K562 (cell line): ENCODE measurements around the gene SLC41A3. TPM values are rescaled to one million over a fixed set of nuclear protein-coding genes. Genes with fewer than 3 reads are reported as not detected.
A peak's percentile ranks its signal among the peaks of the same experiment; 100 is the strongest.

ENCODE experiments used
- ATAC-seq: fragments of 200-7000 bp; cut with Tn5 transposase; 3 replicates; pipeline ENCODE4 v1.9.1; 2020; ENCODE audit warnings: moderate library complexity
- BruUV-seq: library from RNA; stranded (reverse); fragments of 400-500 nt; replicated peaks from 2 replicates; lab custom pipeline; 2021; lab: Mats Ljungman, UMichigan
- CTCF ChIA-PET: fragments of 300-600 bp; formaldehyde crosslinking; extraction: SDS; loops from one replicate; lab custom pipeline; 2021; ENCODE audit warnings: low intra/inter-chr PET ratio; lab: Yijun Ruan, JAX
- POLR2A ChIA-PET: fragments of 300-600, 350-650 bp; sonication (Branson Sonifier 250); formaldehyde crosslinking; extraction: SDS; loops from one replicate; lab custom pipeline; 2021; ENCODE audit warnings: antibody characterized with exemption, inconsistent platforms; lab: Yijun Ruan, JAX
- DNase-seq, 4 experiments: peaks; one replicate each; pipeline versions ENCODE4 v3.0.0 to v3.0.0-alpha.2; 2011 to 2018; ENCODE audit warnings: low spot score in 3 of 4, mixed read lengths in 3 of 4; ENCODE audit errors: extremely low read depth in 1 of 4
- FAIRE-seq: peaks from 2 replicates; lab custom pipeline; 2011; peaks lifted over from hg19 to GRCh38; lab: Jason Lieb, UNC
- H2AFZ ChIP-seq: 2 replicates; pipeline ENCODE4 v1.6.0; 2011; ENCODE audit warnings: low read depth, low read length, control low read depth, inconsistent platforms
- H3K27ac ChIP-seq: fragments of 200-600 bp; 3 replicates; pipeline ENCODE4 v1.8.0; 2011; ENCODE audit warnings: low read depth, mild to moderate bottlenecking, control low read depth, inconsistent platforms, low read length, moderate library complexity, mixed read lengths; ENCODE audit errors: extremely low read depth
- H3K27me3 ChIP-seq, 2 experiments: fragments of 300-600 bp in 1 of 2; 2 replicates in 1 of 2; 3 replicates in 1 of 2; pipeline versions ENCODE4 v1.6.0 to v1.8.0; 2011; ENCODE audit warnings: inconsistent platforms in 2 of 2, low read length in 2 of 2, mild to moderate bottlenecking in 1 of 2, mixed read lengths in 1 of 2, moderate library complexity in 1 of 2; ENCODE audit not compliant: control insufficient read depth in 2 of 2, insufficient read depth in 2 of 2
- H3K36me3 ChIP-seq: fragments of 300-600 bp; 3 replicates; pipeline ENCODE4 v1.8.0; 2011; ENCODE audit warnings: mild to moderate bottlenecking, low read length, inconsistent platforms; ENCODE audit not compliant: control insufficient read depth, insufficient read depth
- H3K4me1 ChIP-seq, 2 experiments: fragments of 200-600 bp in 1 of 2; replicated peaks in 1 of 2; 2 replicates in 1 of 2; 3 replicates in 1 of 2; pipeline versions ENCODE4 v1.5.1 to v1.8.0; 2011; ENCODE audit warnings: inconsistent platforms in 2 of 2, low read length in 2 of 2, mild to moderate bottlenecking in 1 of 2, mixed read lengths in 1 of 2, moderate library complexity in 1 of 2; ENCODE audit not compliant: control insufficient read depth in 2 of 2, insufficient read depth in 2 of 2
- H3K4me2 ChIP-seq: 2 replicates; pipeline ENCODE4 v1.6.1; 2011; ENCODE audit warnings: low read length, control low read depth, inconsistent platforms, mixed read lengths; ENCODE audit not compliant: insufficient read depth
- H3K4me3 ChIP-seq: fragments of 200-600 bp; sonication (generic), shearing (Covaris generic); 2 replicates; pipeline ENCODE4 v1.5.1; 2016; ENCODE audit warnings: control low read depth, inconsistent platforms
- H3K79me2 ChIP-seq: fragments of 200-600 bp; 3 replicates; pipeline ENCODE4 v1.8.0; 2011; ENCODE audit warnings: low read length, inconsistent platforms; ENCODE audit not compliant: control insufficient read depth, insufficient read depth
- H3K9ac ChIP-seq, 2 experiments: 2 replicates each; pipeline versions ENCODE4 v1.6.0 to v1.6.1; 2011; ENCODE audit warnings: low read depth in 2 of 2, low read length in 2 of 2, control low read depth in 1 of 2, inconsistent platforms in 1 of 2, mild to moderate bottlenecking in 1 of 2, mixed read lengths in 1 of 2; ENCODE audit not compliant: insufficient read depth in 1 of 2
- H3K9me1 ChIP-seq: one replicate; pipeline ENCODE4 v1.6.0; 2011; ENCODE audit warnings: inconsistent platforms, mild to moderate bottlenecking, low read length, moderate library complexity; ENCODE audit not compliant: control insufficient read depth, insufficient read depth
- H3K9me3 ChIP-seq: replicated peaks from 2 replicates; pipeline ENCODE4 v1.5.1; 2011; ENCODE audit warnings: low read depth, low read length, inconsistent platforms; ENCODE audit not compliant: control insufficient read depth, insufficient read depth
- H4K20me1 ChIP-seq: replicated peaks from 2 replicates; pipeline ENCODE4 v1.6.1; 2011; ENCODE audit warnings: low read length, inconsistent platforms, mixed read lengths; ENCODE audit not compliant: control insufficient read depth, insufficient read depth
- PCBP1 ChIP-seq: fragments of 200-400 bp; formaldehyde crosslinking; IDR thresholded peaks from 2 replicates; pipeline ENCODE4 v1.6.1; 2018; ENCODE audit warnings: mild to moderate bottlenecking, low read depth, low read length; ENCODE audit not compliant: poor library complexity, severe bottlenecking
- ZBTB7A ChIP-seq: IDR thresholded peaks from 2 replicates; pipeline ENCODE4 v1.6.1; 2011; ENCODE audit warnings: low read depth, mild to moderate bottlenecking, low read length, moderate library complexity, borderline replicate concordance; ENCODE audit not compliant: control insufficient read depth
- WGBS: fragments of 100-300 bp; shearing (Covaris generic); methylation state at CpG from one replicate; pipeline ENCODE4 v1.1.6; 2016; ENCODE audit warnings: low coverage, mixed read lengths; ENCODE audit not compliant: insufficient coverage; ENCODE audit errors: missing lambda C conversion rate; 5-methylcytosine and 5-hydroxymethylcytosine counted together
- in situ Hi-C: fragments of 300-500 bp; cut with MboI; formaldehyde crosslinking; loops from 4 replicates; pipeline ENCODE4 v1.15.0; 2018; ENCODE audit warnings: inconsistent platforms, mixed read lengths
- intact Hi-C: fragments of 100-400 bp; cut with micrococcal nuclease; formaldehyde crosslinking; loops from 2 replicates; pipeline ENCODE4 v1.14.2; 2022
- polyA plus RNA-seq, 8 experiments: library from polyadenylated mRNA; depleted of rRNA in 4 of 8; stranded (reverse) in 5 of 8; unstranded in 3 of 8; fragments of >200 nt; fragmentation: Nextera tagmentation in 2 of 8; fragmentation: Illumina TruSeq in 1 of 8; extraction: Ambion mirVana in 2 of 8; extraction: Trizol in 1 of 8; gene quantifications; 2 replicates each; pipeline versions ENCODE4 v1.2.1 to v1.2.3, GENCODE V29; 2011 to 2014; ENCODE audit warnings: inconsistent platforms in 1 of 8, missing spikeins in 1 of 8
- total RNA-seq, 7 experiments: library from RNA; depleted of rRNA in 6 of 7; stranded (reverse); fragments of >200 nt in 6 of 7; fragmentation: Illumina TruSeq in 2 of 7; extraction: Trizol in 2 of 7; gene quantifications; 2 replicates each; pipeline versions ENCODE4 v1.2.1 to v1.2.3, GENCODE V29; 2011 to 2021; ENCODE audit warnings: low replicate concordance in 1 of 7
- TF ChIP-seq, protein P1 (sequence below): fragments of 250-450 bp; sonication (Bioruptor Pico); IDR thresholded peaks from 2 replicates; pipeline ENCODE4 v1.8.0; 2021; ENCODE audit warnings: mild to moderate bottlenecking, moderate library complexity

The SLC41A3 gene
- total and polyA plus RNA-seq, 9 of the 15 experiments (the other 6 are each of a cell fraction or from before 2014, with no cell fraction given) = 4.1 to 20.7 (median 11.2) TPM

GRCh38 chr3:125957674-125958510, 126.0 kb downstream of the SLC41A3 start:
- Histone ChIP-seq H3K79me2 (no peaks in the 10 kb centered on the region), H3K4me1 (peaks cover 0 to 11% of the 10 kb centered on the region in 2 experiments; a peak in 2 of 5 replicates), H3K9ac (no peak overlapping the region), H3K36me3 (no peaks in the 10 kb centered on the region), H2AFZ (no peak overlapping the region), H3K4me2 (no peak overlapping the region), H3K9me1 (no peaks in the 10 kb centered on the region), H3K27ac (no peak overlapping the region), H3K9me3 (no peaks in the 10 kb centered on the region), H4K20me1 (no peaks in the 10 kb centered on the region), H3K27me3 (peaks cover 0 to 27% of the 10 kb centered on the region in 2 experiments; a peak in 2 of 5 replicates), H3K4me3 (no peak overlapping the region)
- in situ Hi-C loops = no loop called here
- ChIA-PET POLR2A (no interaction called here), CTCF (no interaction called here)
- TF ChIP-seq ZBTB7A = peak; percentile 41; the same call in 1 of the 2 replicates
- TF ChIP-seq, protein P1, sequence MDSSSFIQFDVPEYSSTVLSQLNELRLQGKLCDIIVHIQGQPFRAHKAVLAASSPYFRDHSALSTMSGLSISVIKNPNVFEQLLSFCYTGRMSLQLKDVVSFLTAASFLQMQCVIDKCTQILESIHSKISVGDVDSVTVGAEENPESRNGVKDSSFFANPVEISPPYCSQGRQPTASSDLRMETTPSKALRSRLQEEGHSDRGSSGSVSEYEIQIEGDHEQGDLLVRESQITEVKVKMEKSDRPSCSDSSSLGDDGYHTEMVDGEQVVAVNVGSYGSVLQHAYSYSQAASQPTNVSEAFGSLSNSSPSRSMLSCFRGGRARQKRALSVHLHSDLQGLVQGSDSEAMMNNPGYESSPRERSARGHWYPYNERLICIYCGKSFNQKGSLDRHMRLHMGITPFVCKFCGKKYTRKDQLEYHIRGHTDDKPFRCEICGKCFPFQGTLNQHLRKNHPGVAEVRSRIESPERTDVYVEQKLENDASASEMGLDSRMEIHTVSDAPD = no peak
- no peak for TF ChIP-seq PCBP1
- FAIRE-seq (no peak), DNase-seq (peak; percentile 34 to 76 (median 62)), ATAC-seq (peak; percentile 80)
- intact Hi-C loops = no loop called here
- no TSS peak for BruUV-seq
- WGBS = 0% methylated on average over 1 of the region's 75 CpGs
